GM18526 (cell line): ENCODE data around the gene ZNF275.

Source experiments
- POLR2A ChIP-seq: IDR thresholded peaks from 3 replicates; pipeline ENCODE4 v1.6.1; 2011; ENCODE audit not compliant: insufficient read length; ENCODE audit errors: extremely low read depth

Gene ZNF275

GRCh38 chrX:153317996-153318722 is 15.8 kb upstream of the ZNF275 start:
- TF ChIP-seq POLR2A = no peak

- TF ChIP-seq POLR2A = no peak
Observed at GRCh38 chrX:153318811-153319210, 15.1 kb upstream of the ZNF275 start.

DNA sequence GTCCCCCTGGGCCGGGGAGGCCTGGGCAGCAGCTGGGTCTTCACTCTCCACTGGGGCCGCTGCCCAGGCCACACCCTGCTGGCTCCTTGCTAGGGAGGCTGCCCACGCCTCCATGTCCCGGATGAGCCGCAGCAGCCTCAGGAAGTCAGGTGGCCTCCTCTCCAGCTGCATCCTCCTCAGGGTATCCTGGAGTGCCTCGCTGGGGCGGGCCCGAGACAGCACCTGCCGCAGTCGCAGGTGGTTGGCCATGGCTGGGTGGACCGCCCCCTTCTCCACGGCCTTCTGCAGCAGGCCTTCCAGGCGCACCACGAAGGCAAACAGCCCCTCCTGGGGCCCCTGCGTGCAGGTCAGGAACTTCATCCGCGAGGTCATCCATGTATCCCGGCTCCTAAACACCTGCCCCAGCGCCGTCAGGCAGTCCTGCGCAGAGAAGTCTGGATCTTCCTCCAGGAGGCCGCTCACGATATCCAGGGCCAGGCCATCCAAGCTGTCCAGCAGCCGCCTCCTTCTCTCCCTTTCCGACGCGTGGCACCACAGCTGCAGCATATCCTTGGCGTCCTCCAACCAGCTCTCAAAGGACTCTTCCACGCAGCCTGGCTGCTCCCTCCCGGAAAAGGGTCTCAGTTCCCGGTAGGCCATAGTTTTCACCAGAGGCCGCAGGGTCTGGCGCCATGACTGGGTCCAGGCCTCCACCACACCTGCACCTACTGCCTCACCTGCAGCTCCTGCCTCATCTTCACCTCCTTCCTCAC is 14.5 kb upstream of the ZNF275 start:
- TF ChIP-seq POLR2A = no peak

DNA sequence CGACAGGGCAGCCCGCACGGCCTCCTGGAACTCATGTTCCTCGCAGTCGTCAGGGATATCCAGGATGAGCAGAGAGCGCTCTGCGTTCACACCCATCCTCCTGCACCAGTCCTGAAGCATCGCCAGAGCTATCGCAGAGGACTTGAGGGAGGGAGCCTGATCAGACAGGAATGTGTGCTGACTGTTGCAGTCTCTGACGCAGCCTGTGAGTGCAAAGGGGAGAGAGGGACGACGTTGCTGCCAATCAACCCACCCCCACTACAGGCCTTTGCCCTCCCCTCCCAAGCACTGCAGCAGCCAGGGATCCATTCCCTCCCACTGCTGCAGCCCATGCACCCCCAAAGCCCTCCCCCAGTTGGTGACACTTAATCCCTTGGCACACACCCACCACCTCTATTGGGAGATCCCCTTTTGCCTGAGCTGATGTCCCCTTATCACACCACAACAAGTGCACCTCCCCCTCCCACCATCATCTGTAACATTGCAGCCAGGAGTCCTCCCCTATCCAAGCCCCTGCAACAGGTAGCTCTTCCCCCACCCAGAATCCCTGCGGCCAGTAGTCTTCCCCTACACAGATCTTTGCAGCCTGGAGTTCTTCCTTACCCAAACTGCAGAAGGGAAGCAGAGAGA is 13.3 kb upstream of the ZNF275 start:
- no peak for TF ChIP-seq POLR2A

- TF ChIP-seq POLR2A = no peak
Observed at GRCh38 chrX:153321381-153322124, 12.4 kb upstream of the ZNF275 start, which contains the start of gene PNMA6F. Gene PNMA6F, minus strand, starts transcription at chrX:153321767. Its CDS starts 1,093 bp downstream, at chrX:153320674.

- TF ChIP-seq POLR2A = no peak
Observed at GRCh38 chrX:153327561-153327960, 6.4 kb upstream of the ZNF275 start.

DNA sequence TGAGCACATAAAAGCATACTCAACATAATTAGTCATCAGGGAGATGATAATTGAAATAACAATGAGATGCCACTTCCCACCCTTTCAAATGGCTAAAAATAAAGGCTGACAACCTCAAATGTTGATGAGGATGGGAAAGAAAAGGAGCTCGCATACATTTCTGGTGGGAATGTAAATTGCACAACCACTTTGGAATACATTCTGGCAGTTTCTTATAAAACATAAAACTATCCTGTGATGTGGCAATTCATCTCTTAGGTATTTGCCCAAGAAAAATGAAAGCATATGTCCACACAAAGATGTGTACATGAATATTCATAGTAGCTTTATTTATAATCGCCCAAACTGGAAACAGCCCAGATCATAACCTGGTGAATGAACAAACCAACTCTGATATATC is 687 bp upstream of the ZNF275 start:
- no peak for TF ChIP-seq POLR2A

DNA sequence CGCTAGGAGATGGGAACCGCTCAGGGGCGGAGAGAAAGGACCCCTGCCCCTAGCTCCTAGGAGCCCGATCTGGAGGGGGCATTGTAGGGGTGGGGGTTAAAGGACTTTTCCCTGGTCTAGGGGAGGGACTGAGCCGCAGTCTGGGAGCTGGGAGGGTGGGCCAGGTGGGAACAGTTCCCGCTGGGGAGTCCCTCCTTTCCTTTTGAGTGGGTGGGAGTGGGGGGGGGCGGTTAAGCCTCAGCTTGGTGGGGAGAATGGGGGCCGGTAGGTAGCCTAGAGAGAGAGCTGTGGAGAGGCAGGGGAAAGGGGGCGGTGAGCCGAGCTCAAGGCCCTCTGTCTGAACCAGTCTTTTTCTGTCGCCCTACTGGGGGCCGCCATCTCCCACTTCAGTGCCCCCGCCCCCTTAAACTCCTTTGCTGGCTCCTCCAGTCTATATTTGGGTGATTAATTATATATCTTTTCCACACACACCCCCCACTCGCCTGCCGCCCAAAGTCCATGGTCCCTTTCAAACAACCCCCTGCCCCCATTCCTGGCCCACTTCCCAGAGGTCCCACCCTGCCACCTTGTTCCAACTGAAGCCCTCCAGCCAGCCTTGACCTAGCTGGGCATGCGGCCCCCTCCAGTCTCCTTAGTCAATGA is 822 bp downstream of the ZNF275 start:
- TF ChIP-seq POLR2A = no peak

- no peak for TF ChIP-seq POLR2A
Observed at GRCh38 chrX:153336121-153336894, 2.4 kb downstream of the ZNF275 start.

DNA sequence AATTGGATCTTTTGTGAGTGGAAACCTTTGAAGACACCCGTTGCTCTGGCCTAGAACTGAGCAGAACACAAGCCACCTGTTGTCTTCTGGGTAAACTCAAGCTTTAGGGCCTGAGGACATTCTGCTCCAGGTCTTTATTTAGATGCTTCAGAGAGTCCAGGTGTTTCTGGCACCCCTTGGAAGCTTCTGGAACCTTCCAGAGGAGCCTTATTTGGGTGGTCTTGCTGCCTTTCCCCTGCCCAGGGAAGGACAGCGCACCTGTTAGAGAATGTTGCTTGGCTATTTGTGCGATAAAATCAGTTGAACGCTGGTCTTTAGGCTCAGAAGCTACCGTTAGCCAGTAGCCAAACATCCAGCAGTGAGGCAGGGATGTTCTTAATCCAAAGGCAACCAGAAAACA is 3.0 kb downstream of the ZNF275 start:
- TF ChIP-seq POLR2A = no peak

GRCh38 chrX:153338836-153339235 is 4.9 kb downstream of the ZNF275 start:
- TF ChIP-seq POLR2A = no peak

DNA sequence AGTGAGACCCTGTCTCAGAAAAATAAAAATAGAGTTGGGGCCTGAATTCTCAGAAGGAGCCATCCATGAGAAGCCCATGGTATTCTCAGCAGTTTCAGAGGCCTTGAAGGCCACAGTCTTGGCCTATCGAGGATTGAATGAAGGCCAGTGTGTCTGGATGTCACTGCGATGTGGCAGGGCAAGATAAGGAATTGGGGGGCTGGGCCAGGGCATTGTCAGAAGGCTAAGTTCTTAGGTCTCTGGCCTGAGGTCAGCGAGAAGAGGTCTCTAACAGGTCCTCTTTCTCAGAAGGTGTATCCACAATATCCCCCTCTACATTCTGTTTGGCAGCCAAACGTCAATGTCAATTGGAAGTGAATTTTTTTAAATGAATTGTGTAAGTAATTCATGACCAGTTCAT is 5.7 kb downstream of the ZNF275 start:
- no peak for TF ChIP-seq POLR2A

DNA sequence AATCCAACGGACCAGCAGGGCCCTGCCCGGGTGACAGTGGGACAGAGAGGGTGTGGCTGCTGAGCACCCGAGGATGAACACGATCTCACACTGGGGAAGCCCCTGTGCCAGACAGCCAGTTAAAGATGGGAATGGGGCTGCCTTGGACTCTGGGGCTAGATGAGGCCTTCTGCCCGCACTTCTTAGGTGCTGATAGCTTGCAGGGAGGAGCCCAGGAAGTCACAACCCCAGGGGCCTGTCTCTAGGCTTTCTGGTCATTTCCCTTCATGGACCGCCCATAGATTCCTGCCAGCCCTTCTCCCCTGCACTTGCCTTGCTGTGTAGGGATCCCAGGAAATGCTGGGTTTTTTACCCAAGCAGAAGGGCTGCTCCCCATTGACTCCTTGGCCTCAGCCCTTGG is 6.2 kb downstream of the ZNF275 start:
- no peak for TF ChIP-seq POLR2A
